Measurements from ENCODE around the gene SCAF8. TPM values are rescaled to one million over a fixed set of nuclear protein-coding genes. Genes with fewer than 3 reads are reported as not detected.

SCAF8 gene, protein sequence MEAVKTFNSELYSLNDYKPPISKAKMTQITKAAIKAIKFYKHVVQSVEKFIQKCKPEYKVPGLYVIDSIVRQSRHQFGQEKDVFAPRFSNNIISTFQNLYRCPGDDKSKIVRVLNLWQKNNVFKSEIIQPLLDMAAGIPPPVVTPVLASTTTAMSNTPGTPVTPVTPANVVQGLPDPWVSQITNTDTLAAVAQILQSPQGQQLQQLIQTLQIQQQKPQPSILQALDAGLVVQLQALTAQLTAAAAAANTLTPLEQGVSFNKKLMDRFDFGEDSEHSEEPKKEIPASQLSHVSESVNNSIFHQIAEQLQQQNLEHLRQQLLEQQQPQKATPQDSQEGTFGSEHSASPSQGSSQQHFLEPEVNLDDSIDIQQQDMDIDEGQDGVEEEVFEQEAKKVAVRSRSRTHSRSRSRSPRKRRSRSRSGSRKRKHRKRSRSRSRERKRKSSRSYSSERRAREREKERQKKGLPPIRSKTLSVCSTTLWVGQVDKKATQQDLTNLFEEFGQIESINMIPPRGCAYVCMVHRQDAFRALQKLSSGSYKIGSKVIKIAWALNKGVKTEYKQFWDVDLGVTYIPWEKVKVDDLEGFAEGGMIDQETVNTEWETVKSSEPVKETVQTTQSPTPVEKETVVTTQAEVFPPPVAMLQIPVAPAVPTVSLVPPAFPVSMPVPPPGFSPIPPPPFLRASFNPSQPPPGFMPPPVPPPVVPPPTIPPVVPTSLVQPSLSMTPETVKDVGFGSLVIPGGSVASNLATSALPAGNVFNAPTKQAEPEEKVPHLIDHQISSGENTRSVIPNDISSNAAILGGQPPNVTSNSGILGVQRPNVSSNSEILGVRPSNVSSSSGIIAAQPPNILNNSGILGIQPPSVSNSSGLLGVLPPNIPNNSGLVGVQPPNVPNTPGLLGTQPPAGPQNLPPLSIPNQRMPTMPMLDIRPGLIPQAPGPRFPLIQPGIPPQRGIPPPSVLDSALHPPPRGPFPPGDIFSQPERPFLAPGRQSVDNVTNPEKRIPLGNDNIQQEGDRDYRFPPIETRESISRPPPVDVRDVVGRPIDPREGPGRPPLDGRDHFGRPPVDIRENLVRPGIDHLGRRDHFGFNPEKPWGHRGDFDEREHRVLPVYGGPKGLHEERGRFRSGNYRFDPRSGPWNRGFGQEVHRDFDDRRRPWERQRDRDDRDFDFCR (N-terminal part only)
- 25.9 and 27.0 TPM in 2 replicates for total RNA-seq

DNA sequence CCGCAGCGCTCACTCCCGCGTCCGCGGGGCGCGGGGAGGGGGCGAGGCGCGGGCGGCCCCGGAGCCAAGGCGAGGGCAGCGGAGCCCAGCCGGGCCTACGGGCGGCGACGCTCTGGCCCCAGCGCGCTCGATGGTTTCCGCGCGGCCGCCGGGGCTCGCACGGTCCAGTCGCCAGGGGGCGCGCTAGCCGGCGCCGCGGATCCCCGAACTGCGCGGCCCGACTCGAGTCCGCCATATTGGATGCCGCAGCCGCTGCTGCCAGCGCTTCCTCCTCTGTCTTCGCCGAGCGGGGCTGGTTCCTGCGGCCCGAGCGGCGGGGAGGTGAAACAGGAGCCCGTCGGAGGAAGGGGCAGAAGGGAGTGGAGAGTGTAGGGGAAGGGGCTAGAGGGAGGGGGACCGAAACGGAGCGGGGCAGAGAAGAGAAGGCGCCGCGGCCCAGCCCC is at the start of gene SCAF8:
Gene SCAF8 (plus strand): TSS at position 234 of the 443 bp plus-strand sequence. CDS start 485 bp downstream, outside the sequence.

Other genes starting within 250 kb of the SCAF8 start
- gene CNKSR3, start 222.7 kb upstream of the SCAF8 start, total RNA-seq, result 3.3 and 6.6 TPM in 2 replicates